ENCODE data around the gene GPC6.

Gene GPC6

GRCh38 chr13:94249512-94249911, 1022.9 kb downstream of the GPC6 start:
- Histone ChIP-seq H3K27ac (peak overlapping the region; percentile 38), H3K4me3 (ENCODE audit: low read depth, low read length) (no peak overlapping the region), H3K36me3 (replicated peaks) (no peaks in the 10 kb centered on the region), H3K27me3 (replicated peaks) (no peaks in the 10 kb centered on the region)
- TF ChIP-seq CTCF (IDR thresholded peaks at IDR 0.05; ENCODE audit: low read depth, low read length, missing control alignments): no peak
- peak; percentile 92 for DNase-seq
- in situ Hi-C loops (cut with HindIII; ENCODE audit: low pct_ligation_motif_present, low sequenced_read_pairs): no loop called here

DNA sequence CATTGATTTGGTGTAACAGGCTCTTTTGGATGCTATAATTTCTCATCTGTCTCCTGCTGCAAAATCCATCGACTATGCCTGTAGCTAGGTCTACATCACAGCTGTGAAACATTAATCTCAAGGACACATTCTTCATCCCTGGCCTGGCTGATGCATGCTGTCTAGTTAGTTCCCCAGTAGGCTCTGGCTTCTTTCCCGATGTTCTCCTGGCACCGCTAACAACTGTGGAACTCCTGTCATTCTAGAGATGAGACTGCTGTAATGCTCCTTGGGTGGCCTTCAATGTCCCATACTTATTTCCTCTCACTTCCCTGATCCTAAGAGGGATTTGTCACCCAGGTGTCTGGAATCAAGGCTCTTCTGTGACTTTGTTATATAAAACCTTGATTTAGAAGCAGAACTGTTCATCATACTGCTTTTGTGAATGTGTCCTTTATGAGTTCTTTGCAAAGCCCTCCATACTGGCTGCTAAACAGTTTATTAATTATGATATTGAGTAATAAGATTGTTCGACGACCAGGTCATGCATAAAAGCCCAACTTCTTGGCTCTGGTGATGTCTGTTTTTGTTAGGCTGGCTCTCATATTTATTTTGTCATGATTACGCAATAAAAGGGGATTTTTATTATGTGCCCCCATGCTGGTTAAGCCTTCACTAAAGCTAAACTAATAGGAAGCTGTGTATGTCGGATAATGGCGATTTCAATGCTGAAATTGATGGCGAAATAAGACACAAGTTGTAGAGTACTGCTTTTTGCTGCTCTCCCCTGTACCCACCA, 1025.4 kb downstream of the GPC6 start:
- TF ChIP-seq CTCF (IDR thresholded peaks at IDR 0.05; ENCODE audit: low read depth, low read length, missing control alignments): no peak
- H3K27me3 ChIP-seq (replicated peaks): no peaks in the 10 kb centered on the region

GRCh38 chr13:94254737-94255136, 1028.1 kb downstream of the GPC6 start:
- in situ Hi-C loops (cut with HindIII; ENCODE audit: low pct_ligation_motif_present, low sequenced_read_pairs): no loop called here
- no peak overlapping the region for H3K4me3 ChIP-seq (ENCODE audit: low read depth, low read length)
- no peak overlapping the region for H3K27ac ChIP-seq
- no peaks in the 10 kb centered on the region for H3K36me3 ChIP-seq (replicated peaks)
- no peaks in the 10 kb centered on the region for H3K27me3 ChIP-seq (replicated peaks)
- no peak for TF ChIP-seq CTCF (IDR thresholded peaks at IDR 0.05; ENCODE audit: low read depth, low read length, missing control alignments)
- no peak for DNase-seq

More for the DNA sequence above, 1025.4 kb downstream of the GPC6 start:
- DNase-seq: peak; percentile 11
- H3K27ac ChIP-seq: no peak overlapping the region
- no peak overlapping the region for H3K4me3 ChIP-seq (ENCODE audit: low read depth, low read length)
- H3K36me3 ChIP-seq (replicated peaks): no peaks in the 10 kb centered on the region
- in situ Hi-C loops (cut with HindIII; ENCODE audit: low pct_ligation_motif_present, low sequenced_read_pairs): no loop called here

- H3K4me3 ChIP-seq (ENCODE audit: low read depth, low read length): no peak overlapping the region
- H3K36me3 ChIP-seq (replicated peaks): no peaks in the 10 kb centered on the region
- TF ChIP-seq CTCF (IDR thresholded peaks at IDR 0.05; ENCODE audit: low read depth, low read length, missing control alignments): no peak
- no peak for DNase-seq
- in situ Hi-C loops (cut with HindIII; ENCODE audit: low pct_ligation_motif_present, low sequenced_read_pairs): no loop called here
- no peaks in the 10 kb centered on the region for H3K27me3 ChIP-seq (replicated peaks)
- H3K27ac ChIP-seq: no peak overlapping the region
These were observed 1030.1 kb downstream of the GPC6 start for GRCh38 chr13:94256721-94257120.

DNA sequence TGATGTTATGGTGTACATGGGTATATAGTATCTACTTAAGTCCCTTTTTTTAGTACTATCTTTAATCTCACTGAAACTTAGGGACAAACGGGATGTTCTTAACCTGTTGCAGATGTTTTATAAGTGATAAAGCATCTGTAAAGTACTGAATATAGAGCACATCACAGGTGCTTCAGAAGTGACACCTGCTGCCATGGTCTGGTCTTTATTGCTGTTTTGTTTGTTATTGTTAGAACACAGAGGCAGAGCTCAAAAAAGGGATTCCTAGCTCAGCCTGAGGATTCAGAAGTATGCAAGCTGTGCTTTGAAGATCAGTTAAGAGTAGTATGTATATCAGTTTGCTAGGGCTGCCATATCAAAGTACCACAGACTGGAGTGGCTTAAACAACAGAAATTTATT, 1033.4 kb downstream of the GPC6 start:
- Histone ChIP-seq H3K27me3 (replicated peaks) (no peaks in the 10 kb centered on the region), H3K27ac (no peak overlapping the region), H3K4me3 (ENCODE audit: low read depth, low read length) (no peak overlapping the region), H3K36me3 (replicated peaks) (no peaks in the 10 kb centered on the region)
- no peak for TF ChIP-seq CTCF (IDR thresholded peaks at IDR 0.05; ENCODE audit: low read depth, low read length, missing control alignments)
- in situ Hi-C loops (cut with HindIII; ENCODE audit: low pct_ligation_motif_present, low sequenced_read_pairs): no loop called here
- no peak for DNase-seq

DNA sequence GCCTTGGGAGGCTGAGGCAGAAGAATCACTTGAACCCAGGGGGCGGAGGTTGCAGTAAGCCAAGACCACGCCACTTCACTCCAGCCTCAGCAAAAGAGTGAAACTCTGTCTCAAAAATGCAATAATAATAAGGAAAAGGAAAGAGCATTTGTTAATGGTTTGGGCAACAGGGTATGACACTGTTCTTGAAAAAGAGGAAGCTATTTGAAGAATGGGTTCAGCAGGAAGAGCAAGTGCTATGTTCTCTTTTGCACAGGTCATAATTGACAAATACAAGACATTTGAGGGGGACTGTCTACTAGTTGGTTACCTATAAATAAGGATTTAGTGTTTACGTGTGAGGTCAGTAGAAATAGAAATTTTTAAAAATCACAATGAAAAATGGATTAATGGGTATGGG, 1034.6 kb downstream of the GPC6 start:
- H3K27ac ChIP-seq: no peak overlapping the region
- no peak for DNase-seq
- in situ Hi-C loops (cut with HindIII; ENCODE audit: low pct_ligation_motif_present, low sequenced_read_pairs): no loop called here
- H3K27me3 ChIP-seq (replicated peaks): no peaks in the 10 kb centered on the region
- TF ChIP-seq CTCF (IDR thresholded peaks at IDR 0.05; ENCODE audit: low read depth, low read length, missing control alignments): no peak
- no peaks in the 10 kb centered on the region for H3K36me3 ChIP-seq (replicated peaks)
- no peak overlapping the region for H3K4me3 ChIP-seq (ENCODE audit: low read depth, low read length)

All from brain microvascular endothelial cell (primary cell).